Smooth muscle cell (in vitro differentiated cells): Measurements from ENCODE around the gene LRRN4CL. TPM values are rescaled to one million over a fixed set of nuclear protein-coding genes. Genes with fewer than 3 reads are reported as not detected.
"Not testable (repeated sequence)": the region's sequence is repeated elsewhere in the genome, so short reads cannot be mapped to it uniquely, and the experiment has no call there.

Experiments used
- DNase-seq: peaks from one replicate; lab custom pipeline; 2025; ENCODE audit not compliant: unreplicated experiment; lab: John Stamatoyannopoulos, UW
- H2AFZ ChIP-seq: fragments of 200-600 bp; sonication (generic); 2 replicates; pipeline ENCODE4 v1.6.0; 2016; ENCODE audit warnings: antibody characterized with exemption, low read depth, mild to moderate bottlenecking
- H3F3A ChIP-seq: fragments of 200-600 bp; sonication (generic); 2 replicates; pipeline ENCODE4 v1.6.0; 2017; ENCODE audit warnings: antibody characterized with exemption, low read depth
- H3K27ac ChIP-seq: fragments of 200-600 bp; sonication (generic); 2 replicates; pipeline ENCODE4 v1.5.1; 2016; ENCODE audit warnings: low read depth, mild to moderate bottlenecking
- H3K27me3 ChIP-seq: fragments of 200-600 bp; sonication (generic); 2 replicates; pipeline ENCODE4 v1.6.1; 2016; ENCODE audit warnings: low read depth, mild to moderate bottlenecking
- H3K36me3 ChIP-seq: fragments of 200-600 bp; sonication (generic); 2 replicates; pipeline ENCODE4 v1.5.1; 2016; ENCODE audit warnings: low read depth
- H3K4me1 ChIP-seq: fragments of 200-600 bp; sonication (generic); 2 replicates; pipeline ENCODE4 v1.5.1; 2016; ENCODE audit warnings: low read depth
- H3K4me2 ChIP-seq: fragments of 200-600 bp; sonication (generic); 2 replicates; pipeline ENCODE4 v1.6.0; 2016; ENCODE audit warnings: mild to moderate bottlenecking
- H3K4me3 ChIP-seq: fragments of 200-600 bp; sonication (generic); 2 replicates; pipeline ENCODE4 v1.5.1; 2016; ENCODE audit warnings: mild to moderate bottlenecking
- H3K79me2 ChIP-seq: fragments of 200-600 bp; sonication (generic); 2 replicates; pipeline ENCODE4 v1.6.0; 2016; ENCODE audit warnings: low read depth, mild to moderate bottlenecking
- H3K9ac ChIP-seq: fragments of 200-600 bp; sonication (generic); 2 replicates; pipeline ENCODE4 v1.6.0; 2016; ENCODE audit warnings: low read depth
- H3K9me3 ChIP-seq: fragments of 200-600 bp; sonication (generic); replicated peaks from 2 replicates; pipeline ENCODE4 v1.5.1; 2016; ENCODE audit warnings: low read depth
- H4K20me1 ChIP-seq: fragments of 200-600 bp; sonication (generic); 2 replicates; pipeline ENCODE4 v1.6.0; 2016; ENCODE audit warnings: low read depth
- CTCF ChIP-seq: fragments of 200-600 bp; sonication (generic); IDR thresholded peaks from 2 replicates; pipeline ENCODE4 v1.5.1; 2017; ENCODE audit warnings: borderline replicate concordance, mild to moderate bottlenecking, antibody characterized with exemption; ENCODE audit not compliant: insufficient read depth, poor library complexity, severe bottlenecking
- WGBS: methylation state at CpG from one replicate; pipeline ENCODE4 v1.1.7; 2016; ENCODE audit warnings: low lambda C conversion rate; 5-methylcytosine and 5-hydroxymethylcytosine counted together
- polyA plus RNA-seq: library from polyadenylated mRNA; unstranded; fragments of >200 nt; fragmentation: Nextera tagmentation; extraction: Ambion mirVana; gene quantifications from 2 replicates; pipeline ENCODE4 v1.2.1, GENCODE V29; 2016
- total RNA-seq: library from RNA; depleted of rRNA; stranded (reverse); fragments of >200 nt; gene quantifications from 2 replicates; pipeline ENCODE4 v1.2.3, GENCODE V29; 2014

LRRN4CL gene
- total and polyA plus RNA-seq, 2 experiments from 2014 or later = 1.3 TPM; not detected in 1

GRCh38 chr11:62694455-62695167, 5.3 kb upstream of the LRRN4CL start:
- Histone ChIP-seq H3K9ac (no peak overlapping the region), H3F3A (no peaks in the 10 kb centered on the region), H3K4me2 (no peak overlapping the region), H2AFZ (no peak overlapping the region), H3K27me3 (no peaks in the 10 kb centered on the region), H3K27ac (no peak overlapping the region), H3K4me3 (no peak overlapping the region), H3K36me3 (no peaks in the 10 kb centered on the region), H3K79me2 (no peaks in the 10 kb centered on the region), H3K9me3 (no peaks in the 10 kb centered on the region), H4K20me1 (no peaks in the 10 kb centered on the region), H3K4me1 (no peaks in the 10 kb centered on the region)
- peak; percentile 71 for TF ChIP-seq CTCF
- WGBS = 72% methylated on average over 14 of the region's 14 CpGs
- no peak for DNase-seq

GRCh38 chr11:62693624-62694023, 4.3 kb upstream of the LRRN4CL start:
- not testable (repeated sequence) for DNase-seq, H3K36me3 ChIP-seq

GRCh38 chr11:62688491-62688890, 839 bp downstream of the LRRN4CL start:
- TF ChIP-seq CTCF = no peak
- H3K4me1 ChIP-seq = no peaks in the 10 kb centered on the region
- no peaks in the 10 kb centered on the region for H4K20me1 ChIP-seq
- no peaks in the 10 kb centered on the region for H3K36me3 ChIP-seq
- H3F3A ChIP-seq = no peaks in the 10 kb centered on the region
- no peak overlapping the region for H3K4me3 ChIP-seq
- no peak overlapping the region for H3K27ac ChIP-seq
- no peak overlapping the region for H3K9ac ChIP-seq
- H3K79me2 ChIP-seq = no peaks in the 10 kb centered on the region
- no peak overlapping the region for H2AFZ ChIP-seq
- no peaks in the 10 kb centered on the region for H3K9me3 ChIP-seq
- no peak overlapping the region for H3K4me2 ChIP-seq
- no peaks in the 10 kb centered on the region for H3K27me3 ChIP-seq
- DNase-seq = no peak
- 43% methylated on average over 1 of the region's 1 CpG for WGBS

More at GRCh38 chr11:62693624-62694023, 4.3 kb upstream of the LRRN4CL start:
- not testable (repeated sequence) for H3F3A ChIP-seq, H3K4me1 ChIP-seq, H3K4me3 ChIP-seq, H3K79me2 ChIP-seq, H3K27me3 ChIP-seq, H4K20me1 ChIP-seq, H2AFZ ChIP-seq, H3K27ac ChIP-seq, H3K4me2 ChIP-seq, H3K9ac ChIP-seq, H3K9me3 ChIP-seq
- WGBS = 91% methylated on average over 4 of the region's 4 CpGs

- Histone ChIP-seq H3K4me2 (no peak overlapping the region), H3K27ac (no peak overlapping the region), H3K4me1 (no peaks in the 10 kb centered on the region), H3K9ac (no peak overlapping the region), H3K36me3 (no peaks in the 10 kb centered on the region), H2AFZ (no peak overlapping the region), H3K79me2 (no peaks in the 10 kb centered on the region), H3F3A (no peaks in the 10 kb centered on the region), H3K4me3 (no peak overlapping the region), H3K27me3 (no peaks in the 10 kb centered on the region), H3K9me3 (no peaks in the 10 kb centered on the region), H4K20me1 (no peaks in the 10 kb centered on the region)
- no peak for TF ChIP-seq CTCF
- no peak for DNase-seq
- 88% methylated on average over 73 of the region's 74 CpGs for WGBS
Observed at GRCh38 chr11:62687508-62688396, 1.6 kb downstream of the LRRN4CL start.
